Uterus (tissue), 4 donors: ENCODE data around the gene BTN3A1. TPM values are rescaled to one million over a fixed set of nuclear protein-coding genes. Genes with fewer than 3 reads are reported as not detected.
A peak's percentile ranks its signal among the peaks of the same experiment; 100 is the strongest.
"Not testable (repeated sequence)": the region's sequence is repeated elsewhere in the genome, so short reads cannot be mapped to it uniquely, and the experiment has no call there.

ENCODE experiments used
- DNase-seq, 2 donors: peaks; one replicate each; pipeline ENCODE4 v3.0.0-alpha.2; 2019 to 2020
- H3K27ac ChIP-seq, 2 donors: fragments of 200-600 bp; sonication (generic); 1 replicate in 1 of 2; 2 replicates in 1 of 2; pipeline ENCODE4 v1.5.1; 2016 to 2018
- H3K27me3 ChIP-seq, 2 donors: fragments of 200-600 bp; sonication (generic); one replicate each; pipeline ENCODE4 v1.5.1; 2018 to 2019; ENCODE audit warnings: control low read depth in 1 of 2
- H3K36me3 ChIP-seq, 2 donors: fragments of 200-600 bp; sonication (generic); one replicate each; pipeline ENCODE4 v1.5.1; 2019; ENCODE audit warnings: control low read depth in 1 of 2
- H3K4me1 ChIP-seq, 2 donors: fragments of 200-600 bp; sonication (generic); one replicate each; pipeline ENCODE4 v1.5.1; 2018 to 2019; ENCODE audit warnings: control low read depth in 1 of 2
- H3K4me3 ChIP-seq, 2 donors: fragments of 200-600 bp; sonication (generic); 1 replicate in 1 of 2; 2 replicates in 1 of 2; pipeline ENCODE4 v1.5.1; 2018 to 2019; ENCODE audit warnings: mild to moderate bottlenecking in 1 of 2
- H3K9me3 ChIP-seq, 2 donors: fragments of 200-600 bp; sonication (generic); one replicate each; pipeline ENCODE4 v1.5.1; 2019; ENCODE audit warnings: control low read depth in 1 of 2
- POLR2A ChIP-seq, 2 donors: fragments of 450-650 bp; IDR thresholded peaks; one replicate each; pipeline ENCODE4 v1.6.1; 2016; ENCODE audit warnings: antibody characterized with exemption in 2 of 2, mild to moderate bottlenecking in 1 of 2, moderate library complexity in 1 of 2
- intact Hi-C: fragments of 100-400 bp; cut with DNase I; formaldehyde crosslinking; loops from one replicate; pipeline ENCODE4 v1.15.1; 2023; ENCODE audit warnings: low total_unique reads
- total RNA-seq, 4 donors: library from RNA; depleted of rRNA in 3 of 4; stranded (reverse); fragments of >200 nt in 3 of 4; gene quantifications; one replicate each; pipeline versions ENCODE4 v1.1.0 to v1.2.4, GENCODE V29; 2014 to 2023
- TF ChIP-seq, protein P1 (sequence below), 4 experiments: fragments of 200-600 bp in 2 of 4; fragments of 450-650 bp in 2 of 4; sonication (generic) in 2 of 4; IDR thresholded peaks; one replicate each; pipeline ENCODE4 v1.5.1; 2016 to 2019; ENCODE audit warnings: antibody characterized with exemption in 4 of 4, mild to moderate bottlenecking in 2 of 4, moderate library complexity in 1 of 4
- donor health status: DM: yes; HTN: yes; CAD: no.

Gene BTN3A1
- total RNA-seq = 10 to 100 TPM in 3 of 4 donors, 1 to 10 TPM in 1; 9.1 to 64.2 (median 20.8) TPM

GRCh38 chr6:26401987-26402658 lies at the start of gene BTN3A1:
BTN3A1 (plus strand) TSS chr6:26402275; CDS start chr6:26405564, 3,289 bp downstream.
- peak within 1 kb of the TSS; percentile 88 to 93 for H3K27ac ChIP-seq
- peak within 1 kb of the TSS; percentile 52 to 66 for H3K4me3 ChIP-seq
- TF ChIP-seq POLR2A (IDR thresholded peaks at IDR 0.05) = peak; percentile 18 to 26
- TF ChIP-seq, protein P1, sequence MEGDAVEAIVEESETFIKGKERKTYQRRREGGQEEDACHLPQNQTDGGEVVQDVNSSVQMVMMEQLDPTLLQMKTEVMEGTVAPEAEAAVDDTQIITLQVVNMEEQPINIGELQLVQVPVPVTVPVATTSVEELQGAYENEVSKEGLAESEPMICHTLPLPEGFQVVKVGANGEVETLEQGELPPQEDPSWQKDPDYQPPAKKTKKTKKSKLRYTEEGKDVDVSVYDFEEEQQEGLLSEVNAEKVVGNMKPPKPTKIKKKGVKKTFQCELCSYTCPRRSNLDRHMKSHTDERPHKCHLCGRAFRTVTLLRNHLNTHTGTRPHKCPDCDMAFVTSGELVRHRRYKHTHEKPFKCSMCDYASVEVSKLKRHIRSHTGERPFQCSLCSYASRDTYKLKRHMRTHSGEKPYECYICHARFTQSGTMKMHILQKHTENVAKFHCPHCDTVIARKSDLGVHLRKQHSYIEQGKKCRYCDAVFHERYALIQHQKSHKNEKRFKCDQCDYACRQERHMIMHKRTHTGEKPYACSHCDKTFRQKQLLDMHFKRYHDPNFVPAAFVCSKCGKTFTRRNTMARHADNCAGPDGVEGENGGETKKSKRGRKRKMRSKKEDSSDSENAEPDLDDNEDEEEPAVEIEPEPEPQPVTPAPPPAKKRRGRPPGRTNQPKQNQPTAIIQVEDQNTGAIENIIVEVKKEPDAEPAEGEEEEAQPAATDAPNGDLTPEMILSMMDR (IDR thresholded peaks at IDR 0.05) = no peak
- peak; percentile 60 to 73 for DNase-seq
- H3K4me1 ChIP-seq = no peaks in the 10 kb centered on the region
- intact Hi-C loops = no loop called here
- no peaks in the 10 kb centered on the region for H3K36me3 ChIP-seq
- no peaks in the 10 kb centered on the region for H3K27me3 ChIP-seq
- H3K9me3 ChIP-seq = no peaks in the 10 kb centered on the region

DNA sequence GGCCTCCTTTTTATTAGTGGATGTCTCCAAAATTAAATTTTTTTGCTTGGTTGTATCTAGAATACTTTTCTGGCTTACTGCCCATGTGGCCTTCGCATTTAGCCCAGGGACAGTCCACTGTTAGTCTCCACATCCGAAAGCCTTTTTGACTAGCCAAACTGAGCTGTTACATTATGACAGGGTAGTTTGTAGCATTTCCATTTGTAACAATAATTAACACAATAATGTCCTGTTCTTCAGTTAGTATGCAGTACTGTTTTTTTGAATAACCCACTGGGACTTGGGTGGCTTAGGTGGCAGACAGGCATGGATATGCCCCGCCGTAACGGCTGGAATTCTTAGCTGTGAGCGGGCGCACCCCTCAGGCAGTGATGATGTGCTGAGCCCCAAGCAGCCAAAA lies 49.8 kb upstream of the BTN3A1 start:
- Histone ChIP-seq H3K9me3 (no peaks in the 10 kb centered on the region), H3K27ac (no peak overlapping the region), H3K36me3 (no peaks in the 10 kb centered on the region), H3K4me3 (no peak overlapping the region), H3K4me1 (no peaks in the 10 kb centered on the region), H3K27me3 (no peaks in the 10 kb centered on the region)
- no peak for DNase-seq
- intact Hi-C loops = no loop called here
- TF ChIP-seq, protein P1 (IDR thresholded peaks at IDR 0.05) = no peak
- no peak for TF ChIP-seq POLR2A (IDR thresholded peaks at IDR 0.05)

GRCh38 chr6:26354162-26354561 lies 47.9 kb upstream of the BTN3A1 start:
- H3K9me3 ChIP-seq = no peaks in the 10 kb centered on the region
- no peak for TF ChIP-seq POLR2A (IDR thresholded peaks at IDR 0.05)
- TF ChIP-seq, protein P1 (IDR thresholded peaks at IDR 0.05) = no peak

GRCh38 chr6:26355366-26355765 lies 46.7 kb upstream of the BTN3A1 start:
- H3K27ac ChIP-seq = no peak overlapping the region
- no peaks in the 10 kb centered on the region for H3K27me3 ChIP-seq
- intact Hi-C loops = no loop called here
- H3K4me3 ChIP-seq = no peak overlapping the region
- H3K9me3 ChIP-seq = no peaks in the 10 kb centered on the region
- TF ChIP-seq POLR2A (IDR thresholded peaks at IDR 0.05) = no peak
- TF ChIP-seq, protein P1 (IDR thresholded peaks at IDR 0.05) = no peak
- no peak for DNase-seq
- H3K36me3 ChIP-seq = no peaks in the 10 kb centered on the region
- no peaks in the 10 kb centered on the region for H3K4me1 ChIP-seq

More at GRCh38 chr6:26354162-26354561, 47.9 kb upstream of the BTN3A1 start:
- no peaks in the 10 kb centered on the region for H3K36me3 ChIP-seq
- H3K4me3 ChIP-seq = no peak overlapping the region
- intact Hi-C loops = no loop called here
- H3K27me3 ChIP-seq = no peaks in the 10 kb centered on the region
- no peak for DNase-seq
- no peaks in the 10 kb centered on the region for H3K4me1 ChIP-seq
- no peak overlapping the region for H3K27ac ChIP-seq

GRCh38 chr6:26357543-26357942 lies 44.5 kb upstream of the BTN3A1 start:
- H3K4me1 ChIP-seq, H3K27ac ChIP-seq, H3K36me3 ChIP-seq, H3K9me3 ChIP-seq, intact Hi-C loops, H3K27me3 ChIP-seq, DNase-seq, H3K4me3 ChIP-seq: not testable (repeated sequence)
